ENCODE data around the gene ASPN.

DNA sequence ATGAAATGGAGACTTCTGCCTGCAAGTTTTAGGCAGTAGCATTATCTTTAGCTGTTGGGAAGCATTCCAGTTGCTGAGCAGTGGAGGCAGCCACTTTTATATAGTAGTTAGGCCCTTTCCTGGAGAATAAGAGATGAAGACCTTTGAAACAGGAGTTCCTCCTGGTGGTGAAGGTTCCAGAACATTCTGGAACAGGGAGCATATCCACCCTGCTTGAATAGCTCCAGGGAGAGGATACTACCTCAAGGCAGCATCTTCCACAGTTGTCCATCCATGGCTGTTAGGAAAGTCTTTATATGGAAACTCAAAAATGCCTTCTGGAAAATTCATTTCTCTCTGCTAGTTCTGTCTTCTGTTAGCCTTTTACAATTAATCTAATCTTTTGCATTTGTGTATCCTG is 3.0 kb downstream of the ASPN start:
- TF ChIP-seq, protein P1, sequence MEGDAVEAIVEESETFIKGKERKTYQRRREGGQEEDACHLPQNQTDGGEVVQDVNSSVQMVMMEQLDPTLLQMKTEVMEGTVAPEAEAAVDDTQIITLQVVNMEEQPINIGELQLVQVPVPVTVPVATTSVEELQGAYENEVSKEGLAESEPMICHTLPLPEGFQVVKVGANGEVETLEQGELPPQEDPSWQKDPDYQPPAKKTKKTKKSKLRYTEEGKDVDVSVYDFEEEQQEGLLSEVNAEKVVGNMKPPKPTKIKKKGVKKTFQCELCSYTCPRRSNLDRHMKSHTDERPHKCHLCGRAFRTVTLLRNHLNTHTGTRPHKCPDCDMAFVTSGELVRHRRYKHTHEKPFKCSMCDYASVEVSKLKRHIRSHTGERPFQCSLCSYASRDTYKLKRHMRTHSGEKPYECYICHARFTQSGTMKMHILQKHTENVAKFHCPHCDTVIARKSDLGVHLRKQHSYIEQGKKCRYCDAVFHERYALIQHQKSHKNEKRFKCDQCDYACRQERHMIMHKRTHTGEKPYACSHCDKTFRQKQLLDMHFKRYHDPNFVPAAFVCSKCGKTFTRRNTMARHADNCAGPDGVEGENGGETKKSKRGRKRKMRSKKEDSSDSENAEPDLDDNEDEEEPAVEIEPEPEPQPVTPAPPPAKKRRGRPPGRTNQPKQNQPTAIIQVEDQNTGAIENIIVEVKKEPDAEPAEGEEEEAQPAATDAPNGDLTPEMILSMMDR (conservative IDR thresholded peaks at IDR 0.05; ENCODE audit: low read depth, low read length), result no peak
- no peak for TF ChIP-seq EZH2 (IDR thresholded peaks at IDR 0.05; ENCODE audit: borderline replicate concordance, low read depth, low read length, poor library complexity, severe bottlenecking)

Data from A673 (cell line).